DMS79 treated with DMSO at 0.1 percent for 48 hours (cell line): Measurements from ENCODE around the gene ERICH4.
"Not testable (repeated sequence)": the region's sequence is repeated elsewhere in the genome, so short reads cannot be mapped to it uniquely, and the experiment has no call there.

Experiments
- DNase-seq: peaks from one replicate; lab custom pipeline; 2025; lab: John Stamatoyannopoulos, UW

Gene ERICH4, protein sequence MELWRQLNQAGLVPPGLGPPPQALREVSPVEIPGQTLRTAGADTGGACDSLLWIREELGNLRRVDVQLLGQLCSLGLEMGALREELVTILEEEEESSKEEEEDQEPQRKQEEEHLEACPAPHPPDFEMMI

DNA sequence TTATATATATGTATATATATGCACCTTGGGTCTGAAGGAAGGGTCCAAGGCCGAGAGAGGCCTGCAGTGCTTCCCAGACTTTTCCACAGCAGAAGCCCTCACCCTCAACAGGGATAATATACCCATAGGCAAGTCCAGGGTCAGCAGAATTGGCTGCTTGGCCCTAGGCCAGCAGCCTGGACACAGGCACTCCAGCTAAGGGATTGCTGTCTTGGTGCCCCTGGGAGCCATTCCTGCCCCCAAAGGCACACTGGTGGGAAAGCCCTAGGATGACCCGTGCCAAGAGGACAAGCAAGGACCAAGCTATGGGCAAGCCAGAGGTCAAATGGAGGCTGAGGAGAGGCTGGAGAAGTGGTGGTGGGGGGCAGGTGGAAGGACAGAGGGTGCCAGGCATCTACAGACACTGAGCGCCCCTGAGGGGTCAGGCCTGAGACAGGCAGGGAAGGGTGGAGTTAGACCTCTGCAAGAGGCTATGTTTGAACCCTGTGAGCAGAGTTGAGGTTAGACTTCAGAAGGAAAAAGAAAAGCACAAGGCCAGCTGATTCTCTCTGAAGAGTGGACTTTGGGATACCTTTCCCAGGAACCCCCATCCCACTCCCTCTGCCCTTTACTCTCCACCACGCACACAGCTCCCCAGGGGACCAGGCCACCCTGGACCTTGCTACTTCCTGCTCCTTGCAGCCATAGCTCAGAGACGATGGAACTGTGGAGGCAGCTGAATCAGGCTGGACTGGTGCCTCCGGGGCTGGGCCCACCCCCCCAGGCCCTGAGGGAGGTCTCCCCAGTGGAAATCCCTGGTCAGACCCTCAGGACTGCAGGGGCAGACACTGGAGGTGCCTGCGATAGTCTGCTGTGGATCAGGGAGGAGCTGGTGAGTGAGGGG is at the start of gene ERICH4:
Gene ERICH4 (plus strand): TSS at position 684 of the 883 bp plus-strand sequence. CDS start 14 bp downstream, at position 698.
- no peak for DNase-seq

DNA sequence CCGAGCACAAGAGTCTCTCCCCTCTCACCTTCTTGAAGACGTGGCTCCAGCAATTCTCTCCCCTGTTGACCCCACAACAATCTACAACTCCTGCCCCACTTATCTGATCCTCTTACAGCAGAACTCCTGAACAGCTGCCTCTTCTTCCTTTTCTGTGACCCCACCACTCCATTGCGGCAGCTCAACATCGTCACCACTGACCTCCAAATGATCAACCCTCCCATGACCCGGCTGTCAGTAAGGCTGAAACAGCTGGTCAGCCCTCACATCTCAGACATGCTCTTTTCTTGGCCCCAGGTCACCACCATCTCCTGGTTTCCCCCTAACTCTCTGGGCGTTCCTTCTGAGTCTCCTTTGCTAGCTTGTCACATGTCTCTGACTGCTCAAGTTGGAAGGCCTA is 47.6 kb upstream of the ERICH4 start:
- DNase-seq: no peak

DNA sequence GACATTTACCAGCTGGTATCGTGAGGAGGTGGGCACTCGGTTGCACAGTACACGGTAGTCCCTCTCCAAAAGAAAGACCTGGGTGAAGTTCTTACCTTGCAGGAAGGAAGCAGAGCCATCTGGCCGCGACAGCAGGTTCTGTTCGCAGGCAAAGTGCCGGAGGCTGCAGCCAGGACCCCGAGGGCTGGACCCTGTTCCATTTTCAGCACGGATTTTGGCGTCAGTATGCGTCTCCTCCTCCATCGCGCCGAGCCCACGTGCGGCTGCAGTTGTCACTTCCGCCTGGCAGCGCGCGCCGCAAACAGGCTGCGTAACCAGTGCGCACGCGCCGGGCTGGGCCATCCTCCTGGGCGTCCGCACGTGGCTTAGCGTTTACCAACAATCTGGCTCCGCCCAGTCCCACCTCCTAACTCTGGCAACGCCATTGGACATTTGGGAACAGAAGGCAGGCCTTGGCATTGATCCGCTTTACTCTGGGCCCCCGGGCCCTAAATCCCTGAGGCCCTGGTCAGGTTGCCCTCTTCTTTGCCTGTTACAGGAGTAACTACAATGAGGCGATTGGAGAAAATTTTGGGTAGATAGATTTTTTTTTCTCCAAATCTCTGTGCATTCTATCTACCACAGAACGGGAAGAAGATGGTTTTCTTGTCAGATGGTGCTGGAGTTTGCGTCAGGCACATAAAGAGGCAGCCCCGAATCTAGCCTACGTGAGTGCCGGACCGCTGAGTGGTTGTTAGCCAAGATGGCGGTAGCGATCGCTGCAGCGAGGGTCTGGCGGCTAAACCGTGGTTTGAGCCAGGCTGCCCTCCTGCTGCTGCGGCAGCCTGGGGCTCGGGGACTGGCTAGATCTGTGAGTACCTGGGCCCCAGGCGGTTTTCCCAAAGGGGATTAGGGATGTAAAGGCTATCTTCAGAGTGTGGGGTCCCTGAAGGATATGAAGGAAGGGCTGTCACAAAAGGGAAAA is 45.6 kb upstream of the ERICH4 start, which contains the start of the genes BCKDHA and EXOSC5:
Gene BCKDHA (plus strand): TSS at position 733 of the 964 bp plus-strand sequence. CDS start 10 bp downstream, at position 743.
Gene EXOSC5 (minus strand): TSS at position 274 of the 964 bp plus-strand sequence. CDS start 31 bp downstream, at position 243.
- peak; percentile 99 for DNase-seq

DNA sequence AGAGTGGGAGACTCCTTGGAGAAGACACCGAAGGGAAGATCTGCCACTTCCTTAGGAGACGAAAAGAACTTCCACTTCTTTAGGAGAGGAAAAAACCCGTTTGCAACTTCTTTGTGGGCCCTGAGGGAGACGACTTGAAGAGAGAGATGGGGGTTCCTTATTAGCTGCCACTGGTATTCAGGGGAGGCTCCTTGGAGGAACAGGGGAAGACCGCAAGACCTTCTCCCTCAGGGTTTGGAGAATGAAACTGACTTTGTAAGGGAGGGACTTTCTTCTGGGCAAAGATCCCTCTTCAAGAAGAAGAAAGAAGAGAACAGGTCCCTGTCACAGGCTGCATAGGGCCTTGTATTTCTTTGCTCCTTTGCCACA is 44.9 kb upstream of the ERICH4 start:
- no peak for DNase-seq

DNA sequence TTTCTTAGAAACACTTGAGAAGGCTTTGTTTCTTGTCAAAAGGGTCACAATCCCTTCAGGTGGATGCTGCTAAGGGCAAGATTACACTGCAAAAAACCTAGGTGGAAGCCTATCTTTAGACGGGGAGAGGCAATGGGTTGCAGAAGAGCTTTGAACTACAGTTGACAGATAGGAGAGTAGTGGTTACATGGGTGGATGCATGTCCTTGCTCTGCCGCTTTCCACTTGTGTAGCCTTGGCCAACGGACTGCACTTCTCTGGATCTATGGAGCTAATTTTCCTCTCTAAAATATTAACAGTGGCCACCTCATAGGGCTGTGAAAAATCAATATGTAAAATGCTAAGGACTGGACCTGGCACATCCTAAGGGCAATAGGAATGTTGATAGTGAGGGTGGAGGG is 44.4 kb upstream of the ERICH4 start:
- peak; percentile 47 for DNase-seq

DNA sequence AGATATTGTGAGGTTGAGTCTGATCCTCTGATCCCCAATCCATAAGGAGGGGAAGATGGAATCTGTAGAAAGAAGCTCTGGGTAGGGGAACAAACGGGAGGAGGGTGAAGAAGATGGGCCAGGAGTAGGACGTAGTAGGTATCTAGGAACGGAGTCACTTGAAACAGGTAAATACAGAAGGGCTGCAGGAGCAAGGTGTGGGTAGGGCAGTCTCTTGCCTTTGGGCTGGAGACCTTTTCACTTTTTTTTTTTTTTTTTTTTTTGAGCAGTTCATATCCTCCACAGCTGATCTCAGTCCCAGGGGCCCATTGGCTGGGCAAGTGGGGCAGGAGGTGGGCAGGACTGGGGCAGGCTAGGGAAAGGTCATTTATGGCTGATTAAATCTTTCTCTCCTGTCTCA is 43.9 kb upstream of the ERICH4 start:
- no peak for DNase-seq

DNA sequence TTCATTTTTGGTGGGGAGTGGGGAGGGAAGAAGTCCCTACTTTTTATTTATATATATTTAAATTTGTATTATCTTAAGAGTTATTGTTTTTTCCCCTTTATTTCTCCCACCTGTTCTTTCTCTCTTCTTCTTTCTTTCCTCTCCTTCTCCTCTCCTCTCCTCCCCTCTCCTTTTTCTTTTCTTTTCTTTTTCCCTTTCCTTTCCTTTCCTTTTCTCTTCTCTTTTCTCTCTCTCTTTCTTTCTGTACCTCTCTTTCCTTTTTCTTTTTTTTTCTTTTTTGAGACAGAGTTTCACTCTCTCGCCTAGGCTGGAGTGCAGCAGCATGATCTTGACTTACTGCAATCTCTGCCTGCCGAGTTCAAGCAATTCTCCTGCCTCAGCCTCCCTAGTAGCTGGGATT is 43.4 kb upstream of the ERICH4 start:
- DNase-seq: no peak

DNA sequence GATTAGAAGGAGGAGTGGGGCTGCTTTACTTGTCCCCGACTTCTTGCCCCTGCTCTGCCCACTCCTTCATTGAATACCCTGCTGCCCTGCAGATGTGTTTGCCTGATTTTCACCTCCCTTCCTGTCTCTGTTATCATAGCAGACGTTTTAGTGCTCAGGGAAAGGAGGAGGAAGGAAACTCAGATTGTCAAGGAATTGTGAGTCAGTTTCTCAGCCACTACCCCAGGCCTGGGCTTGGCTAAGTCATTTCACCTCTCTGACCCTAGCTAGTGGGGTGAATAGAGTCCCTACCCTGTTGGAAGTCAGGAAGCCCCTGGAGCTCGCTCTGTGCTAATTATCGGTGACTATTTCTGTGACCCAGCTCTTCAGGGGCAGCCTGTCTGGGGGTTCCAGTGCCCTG is 41.5 kb upstream of the ERICH4 start:
- no peak for DNase-seq

DNA sequence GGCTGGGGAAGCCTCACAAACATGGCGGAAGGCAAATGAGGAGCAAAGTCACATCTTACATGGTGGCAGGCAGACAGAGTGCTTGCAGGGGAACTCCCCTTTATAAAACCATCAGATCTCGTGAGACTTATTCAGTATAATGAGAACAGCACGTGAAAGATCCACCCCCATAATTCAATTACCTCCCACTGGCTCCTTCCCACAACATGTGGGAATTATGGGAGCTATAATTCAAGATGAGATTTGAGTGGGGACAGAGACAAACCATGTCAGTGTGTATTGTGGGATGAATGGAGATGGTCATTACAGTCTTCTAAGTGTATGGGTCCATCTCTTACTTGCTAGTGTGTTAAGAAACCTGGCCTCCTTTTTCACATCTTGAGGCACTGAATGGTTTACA is 40.9 kb upstream of the ERICH4 start:
- no peak for DNase-seq

DNA sequence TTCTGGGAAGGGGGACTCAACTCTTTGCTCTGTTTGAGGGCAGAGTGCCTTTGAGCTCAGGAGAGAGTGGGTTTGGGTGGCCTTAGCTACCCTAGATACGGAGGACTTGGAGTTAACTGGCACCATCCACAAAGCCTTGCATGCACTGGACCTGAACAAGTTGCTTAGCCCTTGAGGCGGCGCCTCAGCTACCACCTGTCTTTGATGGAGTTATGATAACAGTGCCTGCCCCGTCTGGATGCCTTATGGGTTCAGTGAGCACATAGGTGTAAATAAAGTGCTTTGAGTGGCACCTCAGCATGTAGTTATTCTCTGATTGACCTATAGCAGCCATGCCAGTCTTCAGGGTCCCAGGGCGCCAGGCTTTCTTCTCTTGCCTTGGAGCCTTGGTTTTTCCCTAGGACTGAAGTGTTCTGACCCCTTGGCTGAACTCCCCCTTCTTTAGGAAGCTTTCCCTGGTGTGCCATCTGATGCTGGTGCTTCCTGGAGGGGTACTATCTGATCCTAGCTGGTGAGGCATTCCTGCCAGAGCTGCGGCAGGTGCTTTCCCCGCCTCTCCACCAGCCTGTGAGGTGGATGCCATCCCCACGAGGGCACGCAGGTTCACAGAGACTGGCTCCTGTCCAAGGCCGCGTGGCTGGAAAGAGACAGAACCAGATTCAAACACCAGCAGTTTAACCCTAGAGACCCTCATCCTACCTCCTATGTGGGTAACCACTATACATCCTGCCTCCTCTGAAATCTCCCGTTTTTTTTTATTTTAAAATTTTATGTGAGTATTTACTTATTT is 39.6 kb upstream of the ERICH4 start:
- peak; percentile 97 for DNase-seq

DNA sequence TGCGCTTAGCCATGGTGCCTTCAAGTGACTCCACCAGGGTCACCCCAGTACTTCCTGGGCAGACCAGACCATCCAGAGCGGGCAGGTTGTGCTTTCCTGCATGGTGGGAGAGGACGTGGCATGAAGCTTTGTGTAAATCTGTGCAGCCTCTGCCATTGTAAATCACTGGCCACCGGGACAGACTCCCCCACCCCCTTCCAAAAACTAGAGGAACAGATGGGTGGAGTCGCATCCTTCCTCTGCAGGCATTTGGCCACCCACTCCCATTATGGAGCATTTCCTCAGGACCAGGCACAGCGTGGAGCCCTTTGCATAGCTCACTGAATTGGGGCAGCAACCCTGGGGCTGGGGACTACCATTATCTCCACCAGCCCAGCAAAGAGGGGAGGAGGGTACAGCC is 37.2 kb upstream of the ERICH4 start:
- DNase-seq: no peak

DNA sequence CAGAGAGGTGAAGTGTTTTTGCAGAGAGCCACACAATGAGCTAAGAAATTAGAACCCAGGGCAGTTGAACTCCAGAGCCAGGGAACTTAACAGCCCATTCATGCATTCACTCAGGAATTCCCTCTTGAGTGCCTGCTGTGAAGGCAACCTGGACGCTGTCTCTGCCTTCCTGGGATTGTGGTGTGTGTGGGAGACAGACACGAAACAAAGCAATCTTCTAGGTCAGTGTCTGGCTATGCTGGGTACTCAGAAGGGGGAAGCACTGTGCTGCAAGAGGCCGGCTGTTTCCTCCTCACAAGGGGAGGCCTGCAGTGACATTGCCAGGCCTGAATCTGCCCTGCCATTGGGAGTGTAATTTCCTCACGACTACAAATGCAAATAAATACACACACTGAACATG is 35.7 kb upstream of the ERICH4 start:
- peak; percentile 77 for DNase-seq

DNA sequence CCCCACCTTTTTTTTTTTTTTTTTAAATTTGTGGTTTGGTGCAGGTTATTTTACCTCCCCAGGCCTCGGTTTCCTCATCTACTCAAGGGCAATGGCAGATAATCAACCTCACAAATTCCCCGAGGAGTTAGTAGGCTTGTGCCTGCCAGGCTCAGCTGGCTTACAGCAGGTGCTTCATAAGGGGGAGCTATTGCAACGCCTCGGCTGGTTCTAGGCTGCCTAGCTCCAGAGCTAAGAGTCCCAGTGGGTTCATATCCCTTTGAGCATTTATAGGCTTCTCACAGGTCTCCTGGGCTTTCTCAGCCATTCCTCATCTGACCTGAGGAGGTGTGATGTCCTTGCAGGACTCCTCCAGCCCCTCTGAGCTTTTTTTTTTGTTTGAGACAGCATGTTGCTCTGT is 34.7 kb upstream of the ERICH4 start:
- peak; percentile 11 for DNase-seq

DNA sequence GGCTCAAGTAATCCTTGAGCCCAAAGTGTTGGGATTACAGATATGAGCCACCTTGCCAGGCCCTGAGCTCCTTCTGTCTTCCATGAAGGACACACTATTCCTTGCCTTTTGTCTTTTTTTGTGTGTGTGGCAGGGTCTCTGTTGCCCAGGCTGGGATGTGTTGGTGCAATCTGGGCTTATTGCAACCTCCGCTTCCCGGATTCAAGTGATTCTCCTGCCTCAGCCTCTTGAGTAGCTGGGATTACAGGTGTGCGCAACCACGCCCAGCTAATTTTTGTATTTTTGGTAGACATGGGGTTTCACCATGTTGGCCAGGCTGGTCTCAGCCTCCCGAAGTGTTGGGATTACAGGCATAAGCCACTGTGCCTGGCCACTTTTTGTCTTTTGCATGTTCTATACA is 34.1 kb upstream of the ERICH4 start:
- not testable (repeated sequence) for DNase-seq

DNA sequence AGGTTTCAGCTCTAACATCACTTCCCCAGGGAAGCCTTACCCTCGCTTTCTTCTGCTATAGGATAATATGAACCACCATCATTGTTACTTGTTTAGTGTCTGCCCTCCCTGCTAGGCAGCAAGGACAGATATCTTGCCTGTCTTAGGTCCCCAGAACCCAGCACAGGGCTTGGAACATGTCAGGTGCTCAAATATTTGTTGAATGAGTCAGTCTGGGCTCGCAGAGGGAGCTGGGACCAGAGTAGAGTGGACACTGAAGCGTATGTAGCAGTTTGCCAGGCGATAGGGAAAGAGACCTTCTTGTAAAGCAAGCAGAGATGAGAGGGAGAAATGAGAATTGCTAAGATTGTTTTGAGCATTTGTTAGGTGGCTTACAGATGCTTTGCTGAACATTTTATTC is 33.7 kb upstream of the ERICH4 start:
- DNase-seq: peak; percentile 30

DNA sequence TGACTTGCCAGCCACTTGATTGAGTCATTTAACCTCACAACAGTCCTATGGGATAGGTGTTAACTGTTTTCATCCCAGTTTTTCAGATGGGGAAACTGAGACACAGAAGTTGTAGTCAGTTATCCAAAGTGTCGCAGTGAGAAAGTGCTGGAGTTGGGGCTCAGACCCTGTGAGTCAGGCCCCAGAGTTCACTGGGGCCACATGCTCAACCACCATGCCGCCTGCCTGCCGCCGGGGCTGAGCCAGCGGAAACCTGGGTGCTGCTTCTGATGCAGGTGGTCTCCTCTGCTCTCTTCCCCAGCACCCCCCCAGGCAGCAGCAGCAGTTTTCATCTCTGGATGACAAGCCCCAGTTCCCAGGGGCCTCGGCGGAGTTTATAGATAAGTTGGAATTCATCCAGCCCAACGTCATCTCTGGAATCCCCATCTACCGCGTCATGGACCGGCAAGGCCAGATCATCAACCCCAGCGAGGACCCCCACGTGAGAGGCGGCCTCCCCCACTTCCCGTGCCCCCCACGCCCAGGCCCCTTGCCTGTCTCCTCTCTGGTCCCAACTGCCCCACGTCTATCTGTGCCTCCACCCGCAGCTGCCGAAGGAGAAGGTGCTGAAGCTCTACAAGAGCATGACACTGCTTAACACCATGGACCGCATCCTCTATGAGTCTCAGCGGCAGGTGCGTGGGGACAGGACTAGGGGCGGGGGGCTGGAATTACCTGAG is 32.5 kb upstream of the ERICH4 start:
- DNase-seq: no peak

DNA sequence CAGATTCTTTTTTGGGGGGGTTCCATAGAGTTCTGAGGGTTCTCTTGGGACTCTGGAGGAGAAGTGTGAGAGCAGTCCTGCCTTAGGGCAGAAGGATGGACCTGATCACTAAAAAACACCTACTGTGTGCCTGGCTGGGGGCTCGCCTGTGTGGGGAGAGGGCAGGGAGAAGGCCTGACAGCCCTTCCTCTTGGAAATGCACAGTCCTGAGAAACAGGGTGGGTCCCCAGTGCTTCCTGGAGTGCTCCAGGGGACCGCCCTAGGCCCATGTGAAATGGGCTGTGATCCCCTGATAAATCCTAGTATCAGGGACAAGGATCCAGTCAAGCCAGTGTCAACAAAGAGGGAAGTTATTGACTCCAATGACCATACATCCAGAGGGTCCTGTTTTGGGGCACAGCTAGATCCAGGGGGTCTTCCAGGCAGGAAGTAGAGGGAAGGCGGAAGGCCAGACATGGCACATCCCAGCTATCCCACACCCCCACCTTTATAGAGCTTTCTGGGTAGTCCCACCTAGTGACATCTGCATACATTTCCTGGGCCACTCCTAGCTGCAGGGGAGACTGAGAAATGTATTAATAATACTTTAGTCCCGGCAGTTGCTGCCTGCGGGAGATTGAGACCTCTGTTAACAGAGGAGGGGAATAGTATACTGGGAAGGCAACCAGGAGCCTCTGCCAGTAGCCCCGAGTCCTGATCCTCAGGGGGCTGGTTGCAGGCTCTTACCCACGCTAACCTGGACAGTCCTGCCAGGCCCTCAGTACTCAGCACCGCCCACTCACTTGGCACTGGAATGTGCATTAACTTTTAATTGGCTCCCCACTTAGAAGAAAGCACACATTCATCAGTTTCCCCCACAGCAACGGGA is 31.6 kb upstream of the ERICH4 start:
- DNase-seq: no peak

DNA sequence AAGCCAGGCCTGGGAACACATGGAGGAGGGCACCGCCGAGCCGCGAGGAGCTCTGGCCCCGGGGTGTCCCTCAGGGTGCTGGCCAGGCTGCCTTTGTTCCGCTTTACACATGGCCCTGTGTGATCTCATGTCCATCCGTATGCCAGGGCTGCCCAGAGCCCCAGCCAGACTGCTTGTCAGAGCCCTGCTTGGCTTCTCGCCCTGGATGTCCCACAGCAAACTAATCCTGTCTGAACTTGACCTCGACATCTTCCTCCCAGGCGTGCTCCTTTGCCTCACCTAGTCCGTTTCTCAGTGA is 31.0 kb upstream of the ERICH4 start:
- no peak for DNase-seq

DNA sequence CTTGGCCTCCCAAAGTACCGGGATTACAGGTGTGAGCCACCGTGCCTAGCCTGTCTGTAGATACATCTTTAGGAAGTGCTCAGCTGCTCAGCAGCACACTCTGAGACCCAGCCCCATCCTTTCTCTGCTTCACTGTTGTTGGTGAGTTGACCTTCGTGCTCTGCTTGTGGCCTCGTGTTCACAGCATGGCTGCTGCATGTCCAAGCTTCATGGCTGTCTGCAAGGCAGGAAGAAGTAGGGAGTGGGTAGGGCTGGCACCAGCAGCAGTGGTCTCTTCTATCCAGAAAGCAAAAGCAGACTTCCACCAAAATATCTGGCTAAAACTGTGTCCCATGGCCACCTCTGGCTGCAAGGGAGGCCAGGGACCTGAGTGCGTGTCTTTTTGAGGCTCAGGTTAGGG is 30.0 kb upstream of the ERICH4 start:
- no peak for DNase-seq

DNA sequence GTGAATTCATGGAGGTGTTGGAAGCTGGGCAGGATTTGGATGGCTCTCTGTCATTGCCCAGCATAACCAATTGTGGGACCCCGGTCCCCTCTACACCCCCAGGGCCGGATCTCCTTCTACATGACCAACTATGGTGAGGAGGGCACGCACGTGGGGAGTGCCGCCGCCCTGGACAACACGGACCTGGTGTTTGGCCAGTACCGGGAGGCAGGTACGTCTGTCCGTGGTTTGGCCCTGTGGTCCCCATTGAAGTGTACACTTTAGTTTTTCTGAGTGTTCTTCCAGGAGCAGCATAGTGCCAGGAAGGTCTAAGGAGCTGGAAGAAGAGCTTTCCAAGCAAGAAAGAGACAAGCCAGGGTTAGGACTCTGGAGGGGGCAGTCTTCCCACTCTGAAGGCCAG is 29.0 kb upstream of the ERICH4 start:
- DNase-seq: no peak
